WTC11 (cell line): ENCODE measurements around the gene AXIN2. TPM values are rescaled to one million over a fixed set of nuclear protein-coding genes. Genes with fewer than 3 reads are reported as not detected.

Experiments
- ATAC-seq: fragments of 200-7000 bp; cut with Tn5 transposase; 2 replicates; pipeline ENCODE4 v1.10.0; 2021; ENCODE audit warnings: mild to moderate bottlenecking, moderate library complexity
- CTCF ChIA-PET: fragments of 300-600 bp; sonication (Branson Sonifier 250); formaldehyde crosslinking; loops from one replicate; lab custom pipeline; 2021; ENCODE audit warnings: antibody characterized with exemption; lab: Charles Lee
- POLR2A ChIA-PET: fragments of 350-600 bp; sonication (Branson Sonifier 250); formaldehyde crosslinking; loops from one replicate; lab custom pipeline; 2021; ENCODE audit warnings: antibody characterized with exemption; lab: Charles Lee
- DNase-seq: peaks from one replicate; pipeline ENCODE4 v3.0.0; 2021; ENCODE audit warnings: low spot score
- H3K27ac Mint-ChIP-seq: 2 replicates; pipeline ENCODE4 v1.8.0; 2021; ENCODE audit warnings: mixed read lengths
- H3K27me3 Mint-ChIP-seq: 2 replicates; pipeline ENCODE4 v1.8.0; 2021; ENCODE audit warnings: low read depth, mild to moderate bottlenecking, moderate library complexity, mixed read lengths
- H3K36me3 Mint-ChIP-seq: 2 replicates; pipeline ENCODE4 v1.8.0; 2021; ENCODE audit warnings: mixed read lengths
- H3K4me1 Mint-ChIP-seq: 2 replicates; pipeline ENCODE4 v1.8.0; 2022; ENCODE audit warnings: mixed read lengths
- H3K4me3 Mint-ChIP-seq: 2 replicates; pipeline ENCODE4 v1.8.0; 2021; ENCODE audit warnings: mild to moderate bottlenecking, moderate library complexity, mixed read lengths
- H3K9me3 Mint-ChIP-seq: 2 replicates; pipeline ENCODE4 v1.8.0; 2021; ENCODE audit warnings: mixed read lengths
- AFF4 ChIP-seq: sonication (generic); formaldehyde crosslinking; IDR thresholded peaks from 2 replicates; pipeline ENCODE4 v1.8.1; 2023; ENCODE audit warnings: mild to moderate bottlenecking, missing genetic modification reagents, borderline replicate concordance
- ATF2 ChIP-seq: sonication (generic); formaldehyde crosslinking; IDR thresholded peaks from 2 replicates; pipeline ENCODE4 v1.8.1; 2022; ENCODE audit warnings: low read depth, missing genetic modification reagents, borderline replicate concordance
- CTCF ChIP-seq: fragments of 200-600 bp; IDR thresholded peaks from 2 replicates; pipeline ENCODE4 v1.8.0; 2022; ENCODE audit warnings: antibody characterized with exemption
- ESRRA ChIP-seq: sonication (generic); formaldehyde crosslinking; IDR thresholded peaks from 2 replicates; pipeline ENCODE4 v1.8.1; 2022; ENCODE audit warnings: mild to moderate bottlenecking, missing genetic modification reagents, borderline replicate concordance
- FOXK1 ChIP-seq: sonication (generic); formaldehyde crosslinking; IDR thresholded peaks from 2 replicates; pipeline ENCODE4 v1.8.0; 2022; ENCODE audit warnings: mild to moderate bottlenecking, moderate library complexity, missing genetic modification reagents
- GABPB1 ChIP-seq: sonication (generic); formaldehyde crosslinking; IDR thresholded peaks from 2 replicates; pipeline ENCODE4 v1.8.1; 2023; ENCODE audit warnings: mild to moderate bottlenecking, missing genetic modification reagents
- GTF2I ChIP-seq: fragments of 250-450 bp; sonication (Bioruptor Pico); conservative IDR thresholded peaks from 2 replicates; pipeline ENCODE4 v1.4.0; 2021; ENCODE audit warnings: mild to moderate bottlenecking
- HMGA2 ChIP-seq: fragments of 250-450 bp; sonication (Bioruptor Pico); IDR thresholded peaks from 2 replicates; pipeline ENCODE4 v1.4.0; 2021; ENCODE audit warnings: mild to moderate bottlenecking, moderate library complexity
- MAX ChIP-seq: sonication (generic); formaldehyde crosslinking; IDR thresholded peaks from 2 replicates; pipeline ENCODE4 v1.8.0; 2022; ENCODE audit warnings: mild to moderate bottlenecking, missing genetic modification reagents
- MLX ChIP-seq: sonication (generic); formaldehyde crosslinking; IDR thresholded peaks from 2 replicates; pipeline ENCODE4 v1.8.1; 2023; ENCODE audit warnings: mild to moderate bottlenecking, missing genetic modification reagents, moderate library complexity
- NFATC4 ChIP-seq: fragments of 250-450 bp; sonication (Bioruptor Pico); IDR thresholded peaks from 2 replicates; pipeline ENCODE4 v1.9.0; 2021; ENCODE audit warnings: mild to moderate bottlenecking
- NR3C1 ChIP-seq: sonication (generic); formaldehyde crosslinking; conservative IDR thresholded peaks from 2 replicates; pipeline ENCODE4 v1.8.1; 2023; ENCODE audit warnings: low read depth, mild to moderate bottlenecking, missing genetic modification reagents
- PRDM15 ChIP-seq: sonication (generic); formaldehyde crosslinking; IDR thresholded peaks from 2 replicates; pipeline ENCODE4 v1.8.0; 2022; ENCODE audit warnings: missing genetic modification reagents
- PRRX2 ChIP-seq: fragments of 250-450 bp; sonication (Bioruptor Pico); IDR thresholded peaks from 2 replicates; pipeline ENCODE4 v1.8.0; 2021; ENCODE audit warnings: mild to moderate bottlenecking
- SMAD3 ChIP-seq: sonication (generic); formaldehyde crosslinking; IDR thresholded peaks from 2 replicates; pipeline ENCODE4 v1.8.0; 2022; ENCODE audit warnings: missing genetic modification reagents, mild to moderate bottlenecking, borderline replicate concordance
- TEAD4 ChIP-seq: sonication (generic); formaldehyde crosslinking; IDR thresholded peaks from 2 replicates; pipeline ENCODE4 v1.8.0; 2022; ENCODE audit warnings: mild to moderate bottlenecking, missing genetic modification reagents
- USF1 ChIP-seq: sonication (generic); formaldehyde crosslinking; IDR thresholded peaks from 2 replicates; pipeline ENCODE4 v1.8.0; 2022; ENCODE audit warnings: mild to moderate bottlenecking, missing genetic modification reagents
- ZNF121 ChIP-seq: sonication (generic); formaldehyde crosslinking; IDR thresholded peaks from 2 replicates; pipeline ENCODE4 v1.8.0; 2023; ENCODE audit warnings: missing genetic modification reagents
- ZNF263 ChIP-seq: sonication (generic); formaldehyde crosslinking; IDR thresholded peaks from 2 replicates; pipeline ENCODE4 v1.8.1; 2022; ENCODE audit warnings: low read depth, mild to moderate bottlenecking, moderate library complexity, missing genetic modification reagents
- total RNA-seq: library from RNA; stranded (reverse); gene quantifications from 3 replicates; pipeline ENCODE4 v1.2.3, GENCODE V29; 2021

The AXIN2 gene
- total RNA-seq, 1 experiment from 2014 or later = 35.0 TPM

GRCh38 chr17:65601145-65601544, 39.7 kb upstream of the AXIN2 start:
- CTCF ChIA-PET = interaction anchor here (1.1 kb wide), 1 partner anchor 193 kb away, joined by 7 read pairs; no protein-coding TSS in a partner anchor
- POLR2A ChIA-PET = no interaction called here
- DNase-seq (no peak), ATAC-seq (no peak)
- Mint-ChIP-seq H3K27me3 (no peaks in the 10 kb centered on the region; the same call in 1 of the 2 replicates), H3K4me1 (peaks cover 17% of the 10 kb centered on the region), H3K9me3 (peaks cover 6% of the 10 kb centered on the region), H3K4me3 (no peak overlapping the region), H3K36me3 (no peaks in the 10 kb centered on the region), H3K27ac (no peak overlapping the region)
- TF ChIP-seq PRRX2 (CRISPR knock-in tag) = no peak
- no peak for TF ChIP-seq GABPB1 (CRISPR knock-in tag)
- TF ChIP-seq PRDM15 (CRISPR knock-in tag) = no peak
- no peak for TF ChIP-seq GTF2I (CRISPR knock-in tag)
- no peak for TF ChIP-seq MLX (CRISPR knock-in tag)
- no peak for TF ChIP-seq MAX (CRISPR knock-in tag)
- TF ChIP-seq ZNF121 = no peak
- no peak for TF ChIP-seq AFF4 (CRISPR knock-in tag)
- TF ChIP-seq HMGA2 (CRISPR knock-in tag) = no peak

- ATAC-seq = no peak
- POLR2A ChIA-PET = no interaction called here
- CTCF ChIA-PET = no interaction called here
- Mint-ChIP-seq H3K4me3 (no peak overlapping the region), H3K9me3 (peaks cover 6% of the 10 kb centered on the region), H3K36me3 (no peaks in the 10 kb centered on the region), H3K27me3 (no peaks in the 10 kb centered on the region; the same call in 1 of the 2 replicates), H3K4me1 (peaks cover 17% of the 10 kb centered on the region), H3K27ac (no peak overlapping the region)
- no peak for DNase-seq
- TF ChIP-seq ESRRA (CRISPR knock-in tag) (no peak), ATF2 (CRISPR knock-in tag) (no peak), FOXK1 (CRISPR knock-in tag) (no peak), NFATC4 (CRISPR knock-in tag) (no peak), ZNF263 (CRISPR knock-in tag) (no peak), USF1 (no peak), TEAD4 (CRISPR knock-in tag) (no peak), MAX (CRISPR knock-in tag) (no peak), NR3C1 (CRISPR knock-in tag) (no peak), CTCF (no peak), SMAD3 (CRISPR knock-in tag) (no peak)
These were observed 39.1 kb upstream of the AXIN2 start for GRCh38 chr17:65600518-65600917.
